A673 (cell line): ENCODE results near the gene SPI1.

Experiments used
- CTCF ChIP-seq: fragments of 300-800, 200-600 bp; sonication (generic); conservative IDR thresholded peaks from 2 replicates; pipeline ENCODE4 v1.5.1; 2017; ENCODE audit warnings: low read depth, mild to moderate bottlenecking, antibody characterized with exemption, low read length, moderate library complexity, mixed read lengths
- EZH2 ChIP-seq: fragments of 200-600 bp; sonication (generic); IDR thresholded peaks from 2 replicates; pipeline ENCODE4 v1.6.1; 2017; ENCODE audit warnings: borderline replicate concordance, low read depth, mild to moderate bottlenecking, mixed read lengths, antibody characterized with exemption, low read length; ENCODE audit not compliant: poor library complexity, severe bottlenecking

- TF ChIP-seq CTCF (no peak), EZH2 (no peak)
Observed at GRCh38 chr11:47349521-47350095, 28.7 kb downstream of the SPI1 start.
